Activated naive CD8-positive, alpha-beta T cell treated with anti-CD3 and anti-CD28 coated beads for 36 hours (primary cell): ENCODE data around the gene NTRK3. TPM values are rescaled to one million over a fixed set of nuclear protein-coding genes. Genes with fewer than 3 reads are reported as not detected.
A peak's percentile ranks its signal among the peaks of the same experiment; 100 is the strongest.

Experiments used
- DNase-seq: peaks from one replicate; pipeline ENCODE4 v3.0.0; 2021
- H3K27ac Mint-ChIP-seq: one replicate; pipeline ENCODE4 v1.8.0; 2022; ENCODE audit warnings: mild to moderate bottlenecking, moderate library complexity, mixed read lengths
- H3K27me3 Mint-ChIP-seq: one replicate; pipeline ENCODE4 v1.8.0; 2022; ENCODE audit warnings: mild to moderate bottlenecking, mixed read lengths
- H3K36me3 Mint-ChIP-seq: one replicate; pipeline ENCODE4 v1.8.0; 2021; ENCODE audit warnings: mild to moderate bottlenecking, mixed read lengths
- H3K4me1 Mint-ChIP-seq: one replicate; pipeline ENCODE4 v1.8.0; 2021; ENCODE audit warnings: mixed read lengths
- H3K4me3 Mint-ChIP-seq: one replicate; pipeline ENCODE4 v1.8.0; 2022; ENCODE audit warnings: mild to moderate bottlenecking, moderate library complexity, mixed read lengths
- H3K9me3 Mint-ChIP-seq: one replicate; pipeline ENCODE4 v1.8.0; 2022; ENCODE audit warnings: mixed read lengths
- total RNA-seq, 2 experiments: library from RNA; stranded (reverse); gene quantifications; one replicate each; pipeline ENCODE4 v1.2.3, GENCODE V29; 2021

NTRK3 gene
- total RNA-seq, 2 experiments from 2014 or later: not detected

DNA sequence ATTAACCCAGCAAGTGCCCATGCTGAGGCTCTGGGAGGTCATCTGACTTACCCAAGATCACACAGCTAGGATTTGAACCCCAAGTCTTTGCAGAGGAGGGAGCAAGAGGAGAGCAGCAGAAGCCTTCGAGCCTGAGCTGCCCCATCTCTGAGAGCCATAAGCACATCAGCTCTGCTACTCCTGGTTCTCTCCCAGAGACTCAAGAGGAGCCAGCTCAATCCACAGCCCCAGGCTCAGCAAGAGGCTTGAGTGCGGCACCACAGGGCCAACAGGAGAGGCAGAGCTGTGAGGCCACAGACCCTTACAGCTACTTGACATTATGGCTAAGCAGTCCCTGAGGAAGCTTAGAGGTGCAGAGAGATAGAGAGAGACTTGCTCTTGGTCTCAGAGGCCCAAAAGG is 15.9 kb upstream of the NTRK3 start:
- no peak overlapping the region for H3K4me3 Mint-ChIP-seq
- no peaks in the 10 kb centered on the region for H3K9me3 Mint-ChIP-seq
- no peak overlapping the region for H3K27ac Mint-ChIP-seq

DNA sequence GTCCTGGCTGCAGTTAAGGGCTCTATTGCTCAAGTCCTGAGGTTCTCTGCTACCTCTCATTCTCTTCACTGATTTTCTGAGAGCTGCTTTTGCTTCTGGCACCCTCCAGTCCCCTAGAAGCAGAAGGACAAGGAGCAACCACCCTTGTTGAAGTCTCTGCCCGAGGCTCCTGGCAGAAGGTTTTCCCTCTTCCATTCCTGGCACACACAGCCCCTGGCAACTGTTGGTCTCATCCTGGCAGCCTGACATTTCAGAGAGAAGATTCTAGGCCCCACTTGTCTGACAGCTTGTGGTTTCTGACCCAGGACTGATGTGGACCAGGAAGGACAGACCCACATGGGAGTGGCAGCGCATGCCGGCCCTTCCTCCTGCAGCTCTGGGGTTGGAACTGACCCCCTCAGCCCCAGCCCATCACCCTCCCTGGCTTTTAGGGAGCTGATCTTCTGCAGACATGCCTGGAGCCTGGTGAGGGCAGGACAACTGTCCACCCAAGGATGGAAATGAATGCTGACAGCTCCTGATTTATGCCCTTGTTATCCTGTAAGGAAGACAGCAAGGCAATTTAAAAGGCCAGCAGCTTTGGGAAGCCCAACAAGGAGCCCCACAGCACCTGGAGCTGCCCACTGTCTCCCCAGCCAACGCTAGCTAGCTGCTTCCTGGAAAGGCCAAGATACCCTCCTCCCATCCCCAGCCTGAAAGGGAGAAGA is 13.0 kb upstream of the NTRK3 start:
- H3K36me3 Mint-ChIP-seq: no peaks in the 10 kb centered on the region
- peaks cover 31% of the 10 kb centered on the region for H3K27me3 Mint-ChIP-seq
- no peaks in the 10 kb centered on the region for H3K4me1 Mint-ChIP-seq
- H3K4me3 Mint-ChIP-seq: no peak overlapping the region
- H3K27ac Mint-ChIP-seq: no peak overlapping the region
- no peak for DNase-seq
- H3K9me3 Mint-ChIP-seq: no peaks in the 10 kb centered on the region

More for the DNA sequence above, 15.9 kb upstream of the NTRK3 start:
- Mint-ChIP-seq H3K36me3 (no peaks in the 10 kb centered on the region), H3K27me3 (peaks cover 13% of the 10 kb centered on the region), H3K4me1 (no peaks in the 10 kb centered on the region)
- DNase-seq: no peak

DNA sequence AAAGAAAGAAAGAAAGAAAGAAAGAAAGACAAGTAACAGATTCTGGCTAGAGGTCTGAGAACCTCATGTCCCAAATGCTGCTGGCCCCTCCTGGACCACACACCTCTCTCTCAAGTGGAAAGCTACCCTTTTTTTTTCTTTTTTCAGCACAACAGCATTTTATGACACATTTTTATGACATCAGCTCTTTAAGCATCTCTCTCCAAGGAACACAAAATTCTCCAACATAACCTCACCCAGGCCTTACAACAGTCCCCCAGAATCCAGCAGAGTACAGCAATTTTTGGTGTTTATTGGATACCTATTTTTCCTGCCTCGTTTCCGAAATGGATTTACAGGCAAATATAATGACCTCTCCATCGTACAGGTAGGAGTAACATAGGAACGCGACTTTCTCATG is 11.2 kb upstream of the NTRK3 start:
- H3K36me3 Mint-ChIP-seq: no peaks in the 10 kb centered on the region
- no peak overlapping the region for H3K4me3 Mint-ChIP-seq
- no peaks in the 10 kb centered on the region for H3K9me3 Mint-ChIP-seq
- no peak for DNase-seq
- H3K27ac Mint-ChIP-seq: no peak overlapping the region
- no peaks in the 10 kb centered on the region for H3K4me1 Mint-ChIP-seq
- peaks cover 40% of the 10 kb centered on the region for H3K27me3 Mint-ChIP-seq

DNA sequence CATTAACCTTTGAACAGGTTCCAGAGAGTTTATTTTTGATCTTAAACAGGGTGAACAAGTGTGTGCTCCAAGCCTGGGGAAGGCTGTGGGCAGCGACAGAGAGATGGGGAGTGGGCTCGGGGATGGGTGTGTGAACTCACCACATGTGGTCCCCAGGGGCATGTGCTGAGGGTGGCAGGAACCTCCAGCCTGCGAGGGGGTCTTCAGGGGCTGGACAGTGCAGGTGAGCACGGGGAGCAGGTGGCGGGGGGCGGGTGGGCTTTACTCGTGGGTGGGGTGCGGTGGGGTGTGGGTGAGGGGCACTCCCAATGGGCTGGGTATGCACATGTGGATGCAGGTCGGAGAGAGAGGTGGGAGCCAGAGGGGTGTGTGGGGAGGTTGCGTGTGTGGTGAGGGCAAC is 9.6 kb upstream of the NTRK3 start:
- Mint-ChIP-seq H3K36me3 (no peaks in the 10 kb centered on the region), H3K27me3 (peaks cover 48% of the 10 kb centered on the region), H3K4me3 (no peak overlapping the region), H3K4me1 (no peaks in the 10 kb centered on the region), H3K27ac (no peak overlapping the region), H3K9me3 (no peaks in the 10 kb centered on the region)
- DNase-seq: no peak

DNA sequence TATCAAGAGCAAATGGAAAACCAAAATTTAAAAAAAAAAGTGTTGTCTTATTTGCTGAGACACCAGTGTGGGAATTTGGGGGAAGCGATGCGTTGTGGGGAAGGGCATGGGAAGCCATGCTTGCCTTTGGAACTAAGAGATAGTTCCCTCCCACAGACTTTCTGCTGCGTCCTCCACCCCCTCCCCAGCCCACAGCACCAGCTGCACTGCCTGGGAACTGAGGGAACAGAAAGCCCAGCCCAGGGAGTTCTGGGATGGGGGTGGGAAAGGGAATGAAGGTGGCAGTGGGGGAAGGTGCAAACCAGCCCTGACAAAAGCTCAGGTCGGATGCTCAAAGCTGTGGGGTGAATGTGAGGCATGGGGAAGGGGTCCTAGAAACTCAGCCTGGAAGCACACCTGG is 8.1 kb upstream of the NTRK3 start:
- Mint-ChIP-seq H3K36me3 (no peaks in the 10 kb centered on the region), H3K27me3 (peaks cover 52% of the 10 kb centered on the region), H3K9me3 (no peaks in the 10 kb centered on the region), H3K4me3 (no peak overlapping the region), H3K4me1 (no peaks in the 10 kb centered on the region), H3K27ac (no peak overlapping the region)
- no peak for DNase-seq

DNA sequence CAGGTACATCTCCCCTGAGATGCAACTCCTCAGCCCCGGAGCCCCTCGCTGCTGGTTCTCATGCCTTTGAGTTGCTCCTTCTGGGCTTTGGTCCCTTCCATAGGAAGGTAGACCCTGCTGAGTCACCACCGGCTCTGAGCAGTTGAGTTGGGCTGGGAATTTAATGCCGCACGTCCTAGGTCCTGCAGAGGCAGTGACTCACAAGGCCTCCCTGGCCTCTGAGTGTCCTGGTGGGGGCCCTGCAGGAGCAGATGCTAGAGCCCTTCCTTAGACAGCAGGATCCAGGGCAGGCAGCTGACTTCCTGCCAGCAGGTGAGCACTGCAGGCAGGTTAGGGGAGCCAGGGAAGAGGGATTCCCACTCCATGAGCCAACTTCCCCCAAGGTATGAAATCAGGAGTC is 5.5 kb upstream of the NTRK3 start:
- H3K36me3 Mint-ChIP-seq: no peaks in the 10 kb centered on the region
- H3K4me3 Mint-ChIP-seq: no peak overlapping the region
- peaks cover 65% of the 10 kb centered on the region for H3K27me3 Mint-ChIP-seq
- no peak overlapping the region for H3K27ac Mint-ChIP-seq
- peaks cover 8% of the 10 kb centered on the region for H3K4me1 Mint-ChIP-seq
- H3K9me3 Mint-ChIP-seq: no peaks in the 10 kb centered on the region
- DNase-seq: no peak

DNA sequence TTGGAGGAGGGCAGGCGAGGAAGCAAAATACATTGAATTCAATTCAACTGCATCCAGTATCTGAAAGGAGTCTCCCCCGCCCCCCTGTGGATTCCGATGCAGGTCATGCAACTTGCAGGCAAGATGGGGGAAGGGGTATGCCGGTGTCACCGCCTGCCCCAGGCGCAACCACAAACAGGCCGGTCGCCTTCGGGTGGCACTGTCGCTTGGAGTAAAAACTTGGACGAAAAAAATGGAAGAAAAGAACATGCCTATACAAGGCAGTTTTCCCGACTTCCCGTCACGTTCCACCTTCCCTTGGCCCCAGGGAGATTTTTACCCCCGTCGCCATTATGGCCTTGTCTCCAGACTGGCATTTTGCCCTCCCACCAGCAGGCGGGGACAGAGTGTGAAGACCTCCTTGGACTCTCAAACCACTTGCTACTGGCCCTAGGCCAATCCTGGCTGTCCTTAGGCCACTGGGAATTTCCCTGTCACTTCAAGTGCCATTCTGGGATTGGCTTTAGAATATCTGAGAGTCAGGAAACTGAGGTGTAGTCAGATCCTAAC is 1.6 kb upstream of the NTRK3 start:
- Mint-ChIP-seq H3K27ac (no peak overlapping the region), H3K27me3 (peaks cover 74% of the 10 kb centered on the region), H3K36me3 (no peaks in the 10 kb centered on the region), H3K4me3 (no peak overlapping the region), H3K4me1 (peaks cover 19% of the 10 kb centered on the region), H3K9me3 (no peaks in the 10 kb centered on the region)
- DNase-seq: no peak

DNA sequence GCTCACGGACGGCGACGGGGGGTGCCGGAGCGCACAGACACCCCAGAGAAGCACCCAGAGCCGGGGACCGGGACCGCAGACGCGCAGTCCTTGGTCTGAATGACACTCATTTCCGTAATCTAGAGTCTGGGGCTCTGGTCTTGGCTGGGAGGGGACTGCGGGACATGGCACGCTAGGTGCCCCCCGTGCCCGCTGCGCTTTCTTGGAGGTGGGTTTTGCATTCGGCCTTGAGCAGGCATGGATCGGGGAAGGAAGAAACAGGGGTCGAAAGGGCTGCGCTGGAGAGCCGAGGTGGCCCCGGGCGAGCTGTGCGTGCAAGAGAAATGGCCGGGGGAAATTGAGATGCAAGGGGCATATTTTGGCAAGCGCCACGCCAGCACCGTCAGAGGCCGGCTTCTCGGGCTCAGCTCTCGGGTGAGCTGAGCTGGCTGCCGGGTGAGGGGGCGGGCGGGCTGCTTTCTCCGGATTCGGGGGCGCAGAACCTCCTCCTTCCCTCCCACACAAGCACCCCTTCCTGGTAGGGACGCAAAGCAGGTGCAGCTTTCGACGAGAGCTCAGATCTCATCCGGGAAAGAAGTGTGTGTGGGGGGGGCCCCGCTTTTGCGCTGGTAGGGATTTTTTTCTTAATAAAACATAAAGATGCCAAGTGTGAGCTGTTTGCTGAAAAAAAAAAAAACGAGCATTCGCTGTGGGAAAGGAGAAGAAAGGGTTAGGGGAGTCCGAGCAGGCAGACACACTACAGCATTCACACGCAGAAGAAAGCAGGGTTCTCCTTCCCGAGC is 963 bp upstream of the NTRK3 start:
- H3K27ac Mint-ChIP-seq: no peak overlapping the region
- H3K9me3 Mint-ChIP-seq: no peaks in the 10 kb centered on the region
- peak; percentile 14 for DNase-seq
- peaks cover 75% of the 10 kb centered on the region for H3K27me3 Mint-ChIP-seq
- H3K4me1 Mint-ChIP-seq: peaks cover 19% of the 10 kb centered on the region
- no peaks in the 10 kb centered on the region for H3K36me3 Mint-ChIP-seq
- peak overlapping the region; percentile 78 for H3K4me3 Mint-ChIP-seq

DNA sequence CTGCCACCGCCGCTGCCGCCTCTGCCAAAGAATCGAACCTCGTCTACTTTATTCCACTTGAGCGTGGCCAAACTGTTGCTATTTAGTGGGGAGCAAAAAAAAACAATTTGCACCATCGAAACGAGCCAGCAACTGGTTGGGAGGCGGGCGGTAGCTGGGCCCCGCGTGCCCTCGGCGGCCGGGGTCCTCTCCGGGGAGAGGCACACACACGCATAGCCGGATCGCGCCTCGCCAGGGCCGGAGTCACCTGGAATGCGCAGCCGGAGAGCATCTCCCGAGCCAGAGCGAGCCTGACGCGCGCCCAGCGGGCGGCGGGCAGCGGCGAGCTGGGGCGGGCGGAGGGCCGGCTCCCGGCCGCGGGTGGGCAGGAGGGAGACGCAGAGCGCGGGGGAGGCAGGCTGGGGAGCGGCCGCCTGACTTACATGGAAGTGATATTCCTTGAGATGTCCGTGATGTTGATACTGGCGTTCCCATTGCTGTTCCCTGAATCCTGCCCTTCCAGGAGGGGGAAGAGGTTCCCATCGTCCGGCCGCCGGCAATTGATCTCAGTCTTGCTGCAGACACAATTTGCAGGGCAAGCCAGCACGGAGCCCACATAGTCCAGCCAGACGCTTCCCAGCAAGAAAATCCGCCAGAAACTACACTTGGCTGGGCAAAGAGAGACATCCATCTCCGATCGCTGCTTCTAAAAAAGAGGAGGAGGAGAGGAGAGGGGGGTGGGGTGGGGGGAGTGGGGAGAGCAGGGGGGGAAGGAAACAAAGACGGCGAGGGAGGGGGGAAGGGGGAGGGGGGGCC is 858 bp downstream of the NTRK3 start:
- H3K27me3 Mint-ChIP-seq: peaks cover 68% of the 10 kb centered on the region
- no peak for DNase-seq
- H3K27ac Mint-ChIP-seq: no peak overlapping the region
- no peaks in the 10 kb centered on the region for H3K9me3 Mint-ChIP-seq
- peaks cover 19% of the 10 kb centered on the region for H3K4me1 Mint-ChIP-seq
- peak overlapping the region; percentile 47 for H3K4me3 Mint-ChIP-seq
- no peaks in the 10 kb centered on the region for H3K36me3 Mint-ChIP-seq

DNA sequence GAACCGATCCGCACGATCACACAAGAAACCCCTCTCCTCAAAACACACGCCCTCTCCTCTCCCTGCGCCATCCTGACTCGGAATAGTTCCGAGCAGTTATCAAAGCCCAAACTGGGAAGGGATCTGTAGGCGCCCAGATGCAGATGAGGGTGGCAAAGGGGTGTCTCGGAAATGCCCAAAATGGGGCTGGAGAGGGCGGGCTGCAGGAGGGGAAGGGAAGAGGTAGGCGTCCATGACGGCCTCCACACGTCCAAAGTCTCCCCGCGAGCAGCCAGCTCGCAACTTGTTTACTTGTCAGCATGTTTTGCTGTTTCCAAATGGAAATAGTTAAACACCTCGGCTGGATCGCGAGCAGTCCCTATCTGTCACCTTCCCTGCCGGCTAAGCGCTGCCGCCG is 1.5 kb downstream of the NTRK3 start:
- Mint-ChIP-seq H3K9me3 (no peaks in the 10 kb centered on the region), H3K4me3 (peak overlapping the region; percentile 47), H3K27me3 (peaks cover 68% of the 10 kb centered on the region), H3K36me3 (no peaks in the 10 kb centered on the region), H3K4me1 (peaks cover 19% of the 10 kb centered on the region), H3K27ac (no peak overlapping the region)
- no peak for DNase-seq

DNA sequence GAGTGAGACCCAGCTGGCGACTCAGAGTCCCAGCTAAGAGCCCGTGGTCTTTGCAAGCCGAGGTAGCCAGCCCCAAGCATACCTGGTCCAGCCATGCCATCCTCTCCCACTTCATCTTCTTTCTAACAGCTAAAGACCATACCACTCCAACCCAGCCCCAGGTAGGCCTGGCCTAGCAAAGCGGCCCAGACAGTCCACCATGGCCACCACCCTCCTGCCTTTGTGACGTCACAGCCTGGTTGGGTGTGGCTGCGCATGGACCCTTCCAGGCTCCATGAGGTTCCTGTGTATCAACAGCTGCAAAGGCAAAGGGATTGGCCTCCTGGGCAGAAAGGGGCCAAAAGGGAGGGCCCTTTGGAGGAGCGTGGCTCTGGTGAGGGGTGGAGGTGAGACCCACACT is 4.1 kb downstream of the NTRK3 start:
- peaks cover 44% of the 10 kb centered on the region for H3K27me3 Mint-ChIP-seq
- H3K9me3 Mint-ChIP-seq: no peaks in the 10 kb centered on the region
- H3K4me1 Mint-ChIP-seq: peaks cover 12% of the 10 kb centered on the region
- no peak overlapping the region for H3K4me3 Mint-ChIP-seq
- no peak for DNase-seq
- no peaks in the 10 kb centered on the region for H3K36me3 Mint-ChIP-seq
- H3K27ac Mint-ChIP-seq: no peak overlapping the region

DNA sequence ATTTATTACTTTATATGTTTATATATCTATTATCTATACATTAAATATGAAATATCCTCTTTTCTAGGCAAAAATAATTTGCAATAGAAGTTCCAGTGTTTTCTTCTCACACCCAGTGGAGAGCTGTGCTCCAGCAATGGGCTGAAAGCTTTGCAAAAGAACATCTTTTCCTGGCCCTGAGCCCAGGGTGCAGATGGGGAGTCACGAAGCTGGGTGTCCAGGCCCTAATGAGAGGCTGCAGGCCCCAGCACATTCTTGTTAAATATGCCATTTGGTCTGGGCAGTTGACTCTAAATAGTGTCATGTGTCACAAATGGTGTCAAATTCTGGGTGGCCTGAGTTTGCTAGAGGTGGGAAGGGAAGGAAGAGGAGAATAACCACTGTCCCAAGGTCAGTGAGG is 5.7 kb downstream of the NTRK3 start:
- no peaks in the 10 kb centered on the region for H3K9me3 Mint-ChIP-seq
- no peak overlapping the region for H3K27ac Mint-ChIP-seq
- peaks cover 44% of the 10 kb centered on the region for H3K27me3 Mint-ChIP-seq
- DNase-seq: no peak
- no peak overlapping the region for H3K4me3 Mint-ChIP-seq
- no peaks in the 10 kb centered on the region for H3K36me3 Mint-ChIP-seq
- H3K4me1 Mint-ChIP-seq: peaks cover 9% of the 10 kb centered on the region

DNA sequence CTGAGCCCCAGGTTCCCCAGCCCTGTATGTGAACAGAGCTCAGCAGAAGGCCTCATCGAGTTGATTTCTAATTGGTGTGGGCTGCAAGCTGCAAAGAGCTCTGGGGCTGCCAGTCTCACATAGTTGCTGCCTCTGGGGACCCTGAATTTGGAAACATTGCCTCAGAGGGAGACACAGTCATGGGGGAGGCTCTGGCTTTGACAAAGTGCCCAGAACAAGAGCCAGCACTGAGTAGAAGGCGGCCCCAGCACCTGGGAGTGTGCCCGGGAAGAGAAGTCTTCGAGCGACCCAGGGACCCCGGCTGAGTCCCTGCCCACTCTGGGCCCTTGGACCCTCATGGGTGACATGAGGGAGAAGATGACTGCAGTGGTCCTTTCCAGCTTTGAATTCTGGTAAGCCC is 7.3 kb downstream of the NTRK3 start:
- no peak for DNase-seq
- Mint-ChIP-seq H3K36me3 (no peaks in the 10 kb centered on the region), H3K27ac (no peak overlapping the region), H3K9me3 (no peaks in the 10 kb centered on the region), H3K4me3 (no peak overlapping the region), H3K4me1 (peaks cover 2% of the 10 kb centered on the region), H3K27me3 (peaks cover 38% of the 10 kb centered on the region)

DNA sequence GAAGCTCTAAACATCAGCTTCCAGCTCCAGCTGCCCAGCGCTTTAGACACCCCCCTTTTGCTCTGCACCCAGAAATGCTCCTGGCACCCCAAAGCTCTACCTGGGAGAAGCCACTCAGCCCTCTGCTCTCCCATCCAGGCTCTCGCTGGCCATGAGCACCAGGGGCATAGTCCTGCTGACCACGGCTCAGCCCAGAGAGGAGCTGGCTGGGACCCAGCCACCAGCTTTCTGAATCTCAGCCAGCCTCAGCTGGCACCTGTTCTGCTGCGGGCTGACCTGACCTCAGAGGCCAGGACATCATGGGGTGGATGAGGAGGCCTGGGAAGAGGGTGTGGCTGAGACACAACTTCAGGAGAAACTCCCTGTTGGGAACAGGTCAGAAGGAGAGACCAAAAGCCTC is 8.6 kb downstream of the NTRK3 start:
- Mint-ChIP-seq H3K4me1 (peaks cover 2% of the 10 kb centered on the region), H3K9me3 (no peaks in the 10 kb centered on the region), H3K36me3 (no peaks in the 10 kb centered on the region), H3K27me3 (peaks cover 33% of the 10 kb centered on the region), H3K4me3 (no peak overlapping the region), H3K27ac (no peak overlapping the region)
- DNase-seq: no peak
